C4-2B (cell line): ENCODE data around the gene ANKFY1.

Source experiments
- CTCF ChIP-seq: fragments of 450-650 bp; conservative IDR thresholded peaks from 2 replicates; pipeline ENCODE4 v1.5.1; 2017; ENCODE audit warnings: mild to moderate bottlenecking
- ZFX ChIP-seq: fragments of 450-650 bp; IDR thresholded peaks from 2 replicates; pipeline ENCODE4 v1.6.1; 2017

DNA sequence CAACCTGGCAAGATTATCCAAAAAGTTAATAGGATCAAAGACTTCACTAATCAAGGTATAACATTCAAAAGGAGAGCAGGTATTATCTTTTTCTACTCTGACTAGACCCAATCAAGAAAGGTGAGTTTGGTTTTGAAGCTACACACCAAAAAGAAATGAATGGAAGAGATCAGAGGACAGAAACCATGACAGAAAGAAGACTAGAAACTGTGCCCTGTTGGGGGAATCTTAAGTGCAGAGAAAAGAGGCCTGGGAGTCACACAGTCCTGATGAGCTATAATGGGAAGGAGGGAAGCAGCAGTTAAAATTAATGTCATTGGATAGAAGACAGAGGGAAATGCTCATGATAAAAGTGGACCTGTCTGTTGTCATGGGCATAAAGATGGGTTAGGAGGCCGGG, 138.2 kb downstream of the ANKFY1 start:
- TF ChIP-seq CTCF (no peak), ZFX (no peak)
